ENCODE results near the gene SVBP. TPM values are rescaled to one million over a fixed set of nuclear protein-coding genes. Genes with fewer than 3 reads are reported as not detected.
A peak's percentile ranks its signal among the peaks of the same experiment; 100 is the strongest.
"Not testable (repeated sequence)": the region's sequence is repeated elsewhere in the genome, so short reads cannot be mapped to it uniquely, and the experiment has no call there.

SVBP gene
- polyA plus RNA-seq, 4 donors: 17.7 to 36.0 (median 27.0) TPM

- no peak for FAIRE-seq
Measured at GRCh38 chr1:42822800-42823392, 5.7 kb upstream of the SVBP start.

GRCh38 chr1:42821690-42822089 lies 4.5 kb upstream of the SVBP start:
- Histone ChIP-seq H3K36me3 (ENCODE audit: control insufficient read depth in 3 of 3, insufficient read depth in 2 of 3, low read depth in 1 of 3, low read length in 3 of 3) (no peaks in the 10 kb centered on the region), H3K4me3 (ENCODE audit: low read depth in 1 of 3, low read length in 3 of 3) (no peak overlapping the region), H3K9me3 (ENCODE audit: control insufficient read depth in 2 of 2, insufficient read depth in 1 of 2, low read depth in 1 of 2, low read length in 1 of 2) (no peaks in the 10 kb centered on the region), H3K27ac (ENCODE audit: low read depth in 1 of 3, low read length in 2 of 3) (no peak overlapping the region), H3K27me3 (ENCODE audit: control insufficient read depth in 3 of 3, insufficient read depth in 3 of 3, low read length in 3 of 3) (no peaks in the 10 kb centered on the region), H3K4me1 (ENCODE audit: control insufficient read depth in 3 of 3, insufficient read depth in 2 of 3, low read depth in 1 of 3, low read length in 2 of 3) (peaks cover 0 to 3% (median 0%) of the 10 kb centered on the region in 3 donors)
- FAIRE-seq (peak; percentile 88), DNase-seq (no peak)
- WGBS, 3 donors: 91 to 94% (median 94%) methylated on average over 2 of the region's 2 CpGs

More at GRCh38 chr1:42822800-42823392, 5.7 kb upstream of the SVBP start:
- no peaks in the 10 kb centered on the region for H3K9me3 ChIP-seq (ENCODE audit: control insufficient read depth in 2 of 2, insufficient read depth in 1 of 2, low read depth in 1 of 2, low read length in 1 of 2)
- H3K27me3 ChIP-seq (ENCODE audit: control insufficient read depth in 3 of 3, insufficient read depth in 3 of 3, low read length in 3 of 3): no peaks in the 10 kb centered on the region
- DNase-seq: no peak
- H3K4me1 ChIP-seq (ENCODE audit: control insufficient read depth in 3 of 3, insufficient read depth in 2 of 3, low read depth in 1 of 3, low read length in 2 of 3): peaks cover 0 to 3% (median 0%) of the 10 kb centered on the region in 3 donors
- H3K27ac ChIP-seq (ENCODE audit: low read depth in 1 of 3, low read length in 2 of 3): no peak overlapping the region
- H3K4me3 ChIP-seq (ENCODE audit: low read depth in 1 of 3, low read length in 3 of 3): no peak overlapping the region
- WGBS, 3 donors: 63 to 79% (median 77%) methylated on average over 2 of the region's 2 CpGs
- H3K36me3 ChIP-seq (ENCODE audit: control insufficient read depth in 3 of 3, insufficient read depth in 2 of 3, low read depth in 1 of 3, low read length in 3 of 3): no peaks in the 10 kb centered on the region

GRCh38 chr1:42820813-42821212 lies 3.6 kb upstream of the SVBP start:
- Histone ChIP-seq H3K4me3 (ENCODE audit: low read depth in 1 of 3, low read length in 3 of 3) (no peak overlapping the region), H3K27me3 (ENCODE audit: control insufficient read depth in 3 of 3, insufficient read depth in 3 of 3, low read length in 3 of 3) (no peaks in the 10 kb centered on the region), H3K27ac (ENCODE audit: low read depth in 1 of 3, low read length in 2 of 3) (no peak overlapping the region), H3K36me3 (ENCODE audit: control insufficient read depth in 3 of 3, insufficient read depth in 2 of 3, low read depth in 1 of 3, low read length in 3 of 3) (no peaks in the 10 kb centered on the region), H3K4me1 (ENCODE audit: control insufficient read depth in 3 of 3, insufficient read depth in 2 of 3, low read depth in 1 of 3, low read length in 2 of 3) (peaks cover 0 to 6% (median 2%) of the 10 kb centered on the region in 3 donors), H3K9me3 (ENCODE audit: control insufficient read depth in 2 of 2, insufficient read depth in 1 of 2, low read depth in 1 of 2, low read length in 1 of 2) (no peaks in the 10 kb centered on the region)
- WGBS, 3 donors: 59 to 77% (median 63%) methylated on average over 1 of the region's 1 CpG
- no peak for FAIRE-seq
- DNase-seq: no peak

- Histone ChIP-seq H3K27me3 (ENCODE audit: control insufficient read depth in 3 of 3, insufficient read depth in 3 of 3, low read length in 3 of 3) (no peaks in the 10 kb centered on the region), H3K9me3 (ENCODE audit: control insufficient read depth in 2 of 2, insufficient read depth in 1 of 2, low read depth in 1 of 2, low read length in 1 of 2) (no peaks in the 10 kb centered on the region), H3K27ac (ENCODE audit: low read depth in 1 of 3, low read length in 2 of 3) (no peak overlapping the region), H3K36me3 (ENCODE audit: control insufficient read depth in 3 of 3, insufficient read depth in 2 of 3, low read depth in 1 of 3, low read length in 3 of 3) (peaks cover 0 to 2% (median 0%) of the 10 kb centered on the region in 3 donors), H3K4me1 (ENCODE audit: control insufficient read depth in 3 of 3, insufficient read depth in 2 of 3, low read depth in 1 of 3, low read length in 2 of 3) (peaks cover 0 to 5% (median 2%) of the 10 kb centered on the region in 3 donors), H3K4me3 (ENCODE audit: low read depth in 1 of 3, low read length in 3 of 3) (no peak overlapping the region)
- DNase-seq (no peak), FAIRE-seq (no peak)
- 87 to 95% (median 90%) methylated on average over 3 of the region's 3 CpGs for WGBS, 3 donors
Measured at GRCh38 chr1:42817976-42818375, 779 bp upstream of the SVBP start.

GRCh38 chr1:42817440-42817767 lies 207 bp upstream of the SVBP start:
- Histone ChIP-seq H3K9me3 (ENCODE audit: control insufficient read depth in 2 of 2, insufficient read depth in 1 of 2, low read depth in 1 of 2, low read length in 1 of 2) (no peaks in the 10 kb centered on the region), H3K4me1 (ENCODE audit: control insufficient read depth in 3 of 3, insufficient read depth in 2 of 3, low read depth in 1 of 3, low read length in 2 of 3) (peaks cover 0 to 5% (median 2%) of the 10 kb centered on the region in 3 donors), H3K4me3 (ENCODE audit: low read depth in 1 of 3, low read length in 3 of 3) (peak overlapping the region in 2 of 3 donors; percentile 78 to 88), H3K27me3 (ENCODE audit: control insufficient read depth in 3 of 3, insufficient read depth in 3 of 3, low read length in 3 of 3) (no peaks in the 10 kb centered on the region), H3K36me3 (ENCODE audit: control insufficient read depth in 3 of 3, insufficient read depth in 2 of 3, low read depth in 1 of 3, low read length in 3 of 3) (peaks cover 0 to 2% (median 0%) of the 10 kb centered on the region in 3 donors), H3K27ac (ENCODE audit: low read depth in 1 of 3, low read length in 2 of 3) (peak overlapping the region in 1 of 3 donors; percentile 99)
- DNase-seq (no peak), FAIRE-seq (no peak)
- 2% methylated on average over 13 of the region's 13 CpGs for WGBS, 3 donors

- FAIRE-seq (no peak), DNase-seq (no peak)
- peaks cover 0 to 5% (median 0%) of the 10 kb centered on the region in 3 donors for H3K36me3 ChIP-seq (ENCODE audit: control insufficient read depth in 3 of 3, insufficient read depth in 2 of 3, low read depth in 1 of 3, low read length in 3 of 3)
- no peaks in the 10 kb centered on the region for H3K9me3 ChIP-seq (ENCODE audit: control insufficient read depth in 2 of 2, insufficient read depth in 1 of 2, low read depth in 1 of 2, low read length in 1 of 2)
- no peaks in the 10 kb centered on the region for H3K27me3 ChIP-seq (ENCODE audit: control insufficient read depth in 3 of 3, insufficient read depth in 3 of 3, low read length in 3 of 3)
- peaks cover 0 to 5% (median 2%) of the 10 kb centered on the region in 3 donors for H3K4me1 ChIP-seq (ENCODE audit: control insufficient read depth in 3 of 3, insufficient read depth in 2 of 3, low read depth in 1 of 3, low read length in 2 of 3)
- H3K4me3 ChIP-seq (ENCODE audit: low read depth in 1 of 3, low read length in 3 of 3): peak overlapping the region; percentile 78 to 92 (median 88)
- peak overlapping the region; percentile 61 to 100 (median 100) for H3K27ac ChIP-seq (ENCODE audit: low read depth in 1 of 3, low read length in 2 of 3)
- WGBS, 3 donors: 36 to 40% (median 38%) methylated on average over 7 of the region's 7 CpGs
Measured at GRCh38 chr1:42815941-42816584, 1.1 kb downstream of the SVBP start.

- not testable (repeated sequence) for H3K4me3 ChIP-seq (ENCODE audit: low read depth in 1 of 3, low read length in 3 of 3); H3K9me3 ChIP-seq (ENCODE audit: control insufficient read depth in 2 of 2, insufficient read depth in 1 of 2, low read depth in 1 of 2, low read length in 1 of 2); H3K4me1 ChIP-seq (ENCODE audit: control insufficient read depth in 3 of 3, insufficient read depth in 2 of 3, low read depth in 1 of 3, low read length in 2 of 3); FAIRE-seq; H3K27me3 ChIP-seq (ENCODE audit: control insufficient read depth in 3 of 3, insufficient read depth in 3 of 3, low read length in 3 of 3); H3K36me3 ChIP-seq (ENCODE audit: control insufficient read depth in 3 of 3, insufficient read depth in 2 of 3, low read depth in 1 of 3, low read length in 3 of 3); H3K27ac ChIP-seq (ENCODE audit: low read depth in 1 of 3, low read length in 2 of 3); DNase-seq
- 83 to 100% (median 93%) methylated on average over 1 to 3 of the region's 3 CpGs for WGBS, 3 donors
Measured at GRCh38 chr1:42814815-42815214, 2.4 kb downstream of the SVBP start.

GRCh38 chr1:42807056-42807668 lies 10.0 kb downstream of the SVBP start:
- no peak for DNase-seq
- Histone ChIP-seq H3K27me3 (ENCODE audit: control insufficient read depth in 3 of 3, insufficient read depth in 3 of 3, low read length in 3 of 3) (no peaks in the 10 kb centered on the region), H3K36me3 (ENCODE audit: control insufficient read depth in 3 of 3, insufficient read depth in 2 of 3, low read depth in 1 of 3, low read length in 3 of 3) (peaks cover 0 to 18% (median 0%) of the 10 kb centered on the region in 3 donors), H3K27ac (ENCODE audit: low read depth in 1 of 3, low read length in 2 of 3) (no peak overlapping the region), H3K9me3 (ENCODE audit: control insufficient read depth in 2 of 2, insufficient read depth in 1 of 2, low read depth in 1 of 2, low read length in 1 of 2) (peaks cover 0 to 10% of the 10 kb centered on the region in 2 donors), H3K4me3 (ENCODE audit: low read depth in 1 of 3, low read length in 3 of 3) (no peak overlapping the region), H3K4me1 (ENCODE audit: control insufficient read depth in 3 of 3, insufficient read depth in 2 of 3, low read depth in 1 of 3, low read length in 2 of 3) (no peaks in the 10 kb centered on the region)
- no peak for FAIRE-seq
